ENCODE results near the gene FLT4. TPM values are rescaled to one million over a fixed set of nuclear protein-coding genes. Genes with fewer than 3 reads are reported as not detected.

The FLT4 gene
- total and polyA plus RNA-seq, 2 experiments from 2014 or later, result 3.4 to 13.8 TPM

- peaks cover 3% of the 10 kb centered on the region; the same call in 1 of the 3 replicates for H3K9me3 Mint-ChIP-seq
- H3K27me3 Mint-ChIP-seq (ENCODE audit: insufficient read depth, low read depth, poor library complexity), result peaks cover 42% of the 10 kb centered on the region
- peak overlapping the region; percentile 72 for H3K4me3 Mint-ChIP-seq
- Histone ChIP-seq H3K79me2 (replicated peaks; ENCODE audit: insufficient read depth) (no peaks in the 10 kb centered on the region), H3K27me3 (ENCODE audit: insufficient read depth) (peaks cover 54% of the 10 kb centered on the region), H3K36me3 (ENCODE audit: insufficient read depth) (no peaks in the 10 kb centered on the region), H3K9me2 (ENCODE audit: insufficient read depth) (no peaks in the 10 kb centered on the region), H3F3A (replicated peaks; ENCODE audit: low read depth) (peaks cover 7% of the 10 kb centered on the region; the same call in 1 of the 2 replicates), H3K4me1 (ENCODE audit: insufficient read depth) (0 out of 2 replicates have a peak, but pooled peaks cover 6% of the 10 kb centered on the region), H3K4me2 (0 out of 2 replicates have a peak overlapping the region, but pooled peaks have one; percentile 86), H3K4me3 (no peak overlapping the region), H3K27ac (ENCODE audit: low read depth) (no peak overlapping the region), H2AFZ (peak overlapping the region; percentile 96; the same call in 1 of the 2 replicates), H4K20me1 (replicated peaks; ENCODE audit: insufficient read depth) (no peaks in the 10 kb centered on the region)
- H3K4me1 Mint-ChIP-seq, result peaks cover 10% of the 10 kb centered on the region
- DNase-seq (ENCODE audit: low spot score) (no peak), ATAC-seq (no peak)
- H3K36me3 Mint-ChIP-seq (ENCODE audit: low read depth), result peaks cover 5% of the 10 kb centered on the region; the same call in 1 of the 3 replicates
- TF ChIP-seq CREB1 (CRISPR knock-in tag; IDR thresholded peaks at IDR 0.05; ENCODE audit: low read depth), result no peak
- no peak for TF ChIP-seq EZH2phosphoT487 (IDR thresholded peaks at IDR 0.05; ENCODE audit: unreplicated experiment)
- TF ChIP-seq REST (IDR thresholded peaks at IDR 0.05; ENCODE audit: unreplicated experiment), result no peak
- no peak for TF ChIP-seq ZNF462 (CRISPR knock-in tag; IDR thresholded peaks at IDR 0.05)
- TF ChIP-seq ZNF114 (CRISPR knock-in tag; IDR thresholded peaks at IDR 0.05), result no peak
- no peak for TF ChIP-seq JUNB (IDR thresholded peaks at IDR 0.05; ENCODE audit: unreplicated experiment)
- TF ChIP-seq ETS1 (IDR thresholded peaks at IDR 0.05), result no peak
- H3K27ac Mint-ChIP-seq, result no peak overlapping the region
Observed at GRCh38 chr5:180592176-180592575, 57.2 kb downstream of the FLT4 start.
